Upper lobe of left lung (tissue), 4 donors: Measurements from ENCODE around the gene ZDHHC14.

Source experiments
- EP300 ChIP-seq, 4 donors: sonication (generic); formaldehyde crosslinking; IDR thresholded peaks; one replicate each; pipeline ENCODE4 v1.5.1; 2017; ENCODE audit warnings: antibody characterized with exemption in 4 of 4, control low read depth in 2 of 4
- POLR2A ChIP-seq, 4 donors: fragments of 450-650 bp; IDR thresholded peaks; one replicate each; pipeline ENCODE4 v1.5.1; 2016 to 2017; ENCODE audit warnings: antibody characterized with exemption in 4 of 4, mild to moderate bottlenecking in 2 of 4
- POLR2AphosphoS5 ChIP-seq, 2 donors: sonication (generic); formaldehyde crosslinking; IDR thresholded peaks; one replicate each; pipeline ENCODE4 v1.5.1; 2017; ENCODE audit warnings: antibody characterized with exemption in 2 of 2
- TF ChIP-seq, protein P1 (sequence below), 6 experiments: fragments of 450-650 bp in 4 of 6; fragments of 200-600 bp in 2 of 6; sonication (generic) in 2 of 6; IDR thresholded peaks; one replicate each; pipeline ENCODE4 v1.5.1; 2016 to 2019; ENCODE audit warnings: antibody characterized with exemption in 6 of 6

GRCh38 chr6:157649311-157650260 lies 268.6 kb downstream of the ZDHHC14 start:
- TF ChIP-seq, protein P1, sequence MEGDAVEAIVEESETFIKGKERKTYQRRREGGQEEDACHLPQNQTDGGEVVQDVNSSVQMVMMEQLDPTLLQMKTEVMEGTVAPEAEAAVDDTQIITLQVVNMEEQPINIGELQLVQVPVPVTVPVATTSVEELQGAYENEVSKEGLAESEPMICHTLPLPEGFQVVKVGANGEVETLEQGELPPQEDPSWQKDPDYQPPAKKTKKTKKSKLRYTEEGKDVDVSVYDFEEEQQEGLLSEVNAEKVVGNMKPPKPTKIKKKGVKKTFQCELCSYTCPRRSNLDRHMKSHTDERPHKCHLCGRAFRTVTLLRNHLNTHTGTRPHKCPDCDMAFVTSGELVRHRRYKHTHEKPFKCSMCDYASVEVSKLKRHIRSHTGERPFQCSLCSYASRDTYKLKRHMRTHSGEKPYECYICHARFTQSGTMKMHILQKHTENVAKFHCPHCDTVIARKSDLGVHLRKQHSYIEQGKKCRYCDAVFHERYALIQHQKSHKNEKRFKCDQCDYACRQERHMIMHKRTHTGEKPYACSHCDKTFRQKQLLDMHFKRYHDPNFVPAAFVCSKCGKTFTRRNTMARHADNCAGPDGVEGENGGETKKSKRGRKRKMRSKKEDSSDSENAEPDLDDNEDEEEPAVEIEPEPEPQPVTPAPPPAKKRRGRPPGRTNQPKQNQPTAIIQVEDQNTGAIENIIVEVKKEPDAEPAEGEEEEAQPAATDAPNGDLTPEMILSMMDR (IDR thresholded peaks at IDR 0.05), result no peak
- no peak for TF ChIP-seq EP300 (IDR thresholded peaks at IDR 0.05)
- TF ChIP-seq POLR2A (IDR thresholded peaks at IDR 0.05), result no peak
- no peak for TF ChIP-seq POLR2AphosphoS5 (IDR thresholded peaks at IDR 0.05)
